Suppressor macrophage (primary cell): ENCODE results near the gene PLXNB3.

ENCODE experiments used
- DNase-seq, 4 experiments: peaks; one replicate each; pipeline ENCODE4 v3.0.0-alpha.2; 2020 to 2022

Gene PLXNB3

DNA sequence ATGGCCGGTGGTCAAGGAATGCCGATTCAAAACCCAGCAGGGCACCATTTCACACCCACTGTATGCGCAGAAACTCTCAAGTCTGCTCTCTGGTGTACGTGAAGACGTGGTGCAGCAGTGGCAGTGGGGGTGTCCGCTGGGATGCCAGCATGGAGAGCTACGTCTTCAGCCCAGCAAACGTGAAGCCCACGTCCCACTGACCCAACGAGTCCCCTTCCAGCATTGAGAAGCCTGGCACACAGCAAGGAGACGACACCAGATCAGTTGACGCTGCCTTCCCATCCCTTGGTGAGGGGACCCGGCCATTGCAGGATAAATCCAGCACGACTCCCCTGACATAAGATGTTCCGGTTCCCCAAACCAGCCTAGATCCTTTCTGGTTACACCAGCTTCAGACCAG, 2.2 kb upstream of the PLXNB3 start:
- no peak for DNase-seq

DNA sequence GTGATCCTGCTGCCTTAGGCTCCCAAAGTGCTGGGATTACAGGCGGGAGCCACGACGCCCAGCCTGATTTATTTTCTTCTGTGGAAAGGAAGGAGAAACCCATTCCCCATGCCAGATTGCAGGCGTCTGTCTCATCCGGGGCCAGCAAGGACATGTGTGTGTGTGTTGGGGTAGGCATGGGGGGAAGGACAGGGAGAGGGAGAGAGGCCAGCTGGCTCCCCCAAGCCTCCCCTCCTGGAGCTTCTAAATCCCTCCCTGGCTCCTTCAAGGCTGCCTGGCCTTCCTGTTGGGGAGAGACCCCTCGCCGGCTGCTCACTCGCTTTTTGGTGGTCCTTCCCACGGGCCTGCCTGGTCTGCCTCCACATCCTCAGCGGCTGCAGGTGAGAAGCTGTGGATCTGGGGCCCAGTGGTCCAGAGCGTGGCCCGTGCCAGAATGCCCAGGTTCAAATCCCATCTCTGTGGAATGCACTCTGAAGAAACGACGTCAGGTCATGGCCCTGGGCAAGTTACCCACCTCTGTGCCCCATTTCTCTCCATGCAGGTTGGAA, 1.3 kb upstream of the PLXNB3 start:
- no peak for DNase-seq

DNA sequence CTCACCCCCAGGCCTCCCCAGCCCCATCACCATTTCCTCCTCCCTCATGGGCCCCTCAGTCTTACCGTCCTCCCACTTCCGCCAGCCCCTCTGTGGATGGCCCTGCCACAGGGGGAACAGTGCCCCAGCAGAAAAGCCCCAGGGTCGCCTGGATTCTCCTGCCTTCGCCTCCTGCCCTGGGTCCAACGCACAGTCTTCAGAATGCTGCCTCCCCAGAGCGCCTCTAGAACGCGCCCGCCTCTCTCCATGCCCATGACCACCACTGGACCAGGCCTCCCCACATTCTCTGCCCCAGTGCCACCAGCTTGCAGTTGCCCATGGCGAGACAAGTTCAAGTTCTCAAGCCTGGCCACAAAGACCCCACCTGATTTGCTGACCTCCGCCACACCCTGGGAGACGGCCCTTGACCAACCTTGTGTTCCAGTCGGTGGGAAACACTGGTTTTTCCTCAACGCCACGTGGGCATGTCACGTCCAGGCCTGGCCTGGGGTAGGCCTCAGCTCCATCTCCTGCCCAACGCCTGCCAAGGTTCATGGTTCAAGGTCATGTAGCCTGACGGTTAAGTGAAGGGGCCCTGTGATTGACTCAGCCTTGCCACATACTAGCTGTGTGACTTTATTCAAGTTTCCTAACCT, 634 bp upstream of the PLXNB3 start:
- DNase-seq: no peak

DNA sequence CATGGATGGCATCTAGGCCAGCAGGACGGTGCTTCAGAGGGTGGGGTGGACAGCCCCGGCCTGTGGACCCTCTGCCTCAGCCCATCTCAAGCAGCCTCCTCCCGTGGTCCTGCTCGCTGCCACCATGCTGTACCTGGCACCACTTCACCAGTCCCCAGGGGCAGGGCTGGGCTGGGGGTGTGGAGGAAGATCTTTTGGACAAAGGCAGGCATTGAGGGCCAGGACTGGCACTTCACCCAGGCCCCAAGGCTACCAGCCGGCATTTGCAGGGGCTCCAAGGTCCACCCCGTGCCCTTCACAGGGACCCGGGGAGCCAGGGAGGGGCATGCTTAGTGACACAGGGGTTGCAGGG, 713 bp downstream of the PLXNB3 start:
- no peak for DNase-seq

DNA sequence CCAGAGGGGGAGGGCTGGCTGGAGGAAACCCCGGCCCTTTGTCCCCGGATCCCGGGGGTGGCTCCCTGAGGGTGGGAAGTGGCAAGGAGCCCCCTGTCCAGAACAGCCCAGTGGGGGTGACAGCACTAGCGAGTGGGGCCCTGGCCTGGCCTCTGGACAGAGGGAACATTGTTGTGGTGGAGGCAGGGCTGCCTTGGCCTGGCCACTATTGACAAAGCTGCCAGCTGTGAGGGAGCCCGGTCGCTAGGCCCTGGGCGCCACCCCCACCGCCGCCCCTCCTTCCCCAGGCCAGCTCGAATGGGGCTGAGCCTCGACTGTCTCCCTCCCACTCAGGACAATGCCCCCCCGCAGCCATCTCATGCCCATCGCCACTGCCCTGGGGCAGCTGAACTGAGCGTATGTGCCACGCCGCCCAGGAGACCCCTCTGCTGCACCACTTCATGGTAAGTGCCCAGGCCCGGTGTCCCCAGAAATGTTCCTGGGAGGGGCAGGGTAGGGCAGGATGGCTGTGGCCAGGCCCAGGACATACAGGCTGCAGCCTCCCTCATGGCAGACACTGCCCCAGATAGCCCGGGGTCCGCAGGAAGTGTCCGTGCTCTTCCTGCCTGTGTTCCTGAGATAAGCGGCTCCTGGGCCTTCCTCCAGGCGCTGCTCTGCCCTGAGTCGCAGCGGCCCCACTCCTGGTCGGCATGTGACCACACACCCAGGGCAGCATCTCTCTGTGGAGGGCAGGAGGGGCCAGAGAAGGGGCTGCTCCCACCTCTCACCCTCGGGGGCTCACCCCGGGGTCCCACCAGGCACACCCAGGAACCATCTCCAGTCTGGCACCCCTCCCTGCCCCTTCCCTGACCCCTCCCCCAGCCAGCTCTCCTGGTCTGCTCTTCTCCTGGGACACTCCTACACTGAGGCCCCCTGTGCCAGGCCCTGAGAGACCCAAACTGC, 1.4 kb downstream of the PLXNB3 start:
- peak in 1 of 4 experiments; percentile 6 for DNase-seq

DNA sequence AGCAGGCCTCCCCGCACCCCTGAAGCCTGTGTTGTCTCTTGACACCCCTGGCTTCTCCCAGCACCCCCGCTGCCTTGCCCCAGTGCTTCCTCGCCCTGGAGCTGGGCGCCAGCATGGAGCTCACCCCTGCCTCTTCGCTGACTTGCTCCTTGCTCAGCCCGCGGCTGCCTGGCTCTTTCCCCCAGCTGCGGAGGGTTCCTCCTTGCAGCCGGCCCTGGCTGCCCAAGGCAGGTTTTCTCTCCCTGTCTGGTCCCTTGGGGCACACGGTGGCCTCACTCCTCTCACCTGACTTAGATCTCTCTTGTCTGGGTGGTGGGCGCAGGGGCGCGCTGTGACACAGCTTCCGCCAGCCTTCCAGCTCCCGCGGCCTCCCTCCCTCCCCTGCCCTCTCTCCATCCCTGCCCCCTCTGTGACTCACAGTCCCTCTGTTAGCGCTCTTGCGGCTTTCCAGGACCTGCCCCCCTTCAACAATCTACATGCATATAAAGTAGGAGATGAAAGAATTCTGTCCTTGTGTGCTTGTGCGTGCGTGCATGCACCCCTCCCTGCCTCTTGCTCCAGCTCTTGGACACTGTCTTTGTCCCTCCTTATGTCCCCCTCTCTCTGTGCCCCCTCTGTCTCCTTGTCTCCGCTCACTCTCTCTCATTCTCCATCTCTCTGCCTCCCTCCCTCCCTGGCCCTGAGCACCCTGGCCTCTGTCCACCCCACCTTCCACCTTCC, 2.2 kb downstream of the PLXNB3 start:
- peak; percentile 26 to 65 (median 50) for DNase-seq

DNA sequence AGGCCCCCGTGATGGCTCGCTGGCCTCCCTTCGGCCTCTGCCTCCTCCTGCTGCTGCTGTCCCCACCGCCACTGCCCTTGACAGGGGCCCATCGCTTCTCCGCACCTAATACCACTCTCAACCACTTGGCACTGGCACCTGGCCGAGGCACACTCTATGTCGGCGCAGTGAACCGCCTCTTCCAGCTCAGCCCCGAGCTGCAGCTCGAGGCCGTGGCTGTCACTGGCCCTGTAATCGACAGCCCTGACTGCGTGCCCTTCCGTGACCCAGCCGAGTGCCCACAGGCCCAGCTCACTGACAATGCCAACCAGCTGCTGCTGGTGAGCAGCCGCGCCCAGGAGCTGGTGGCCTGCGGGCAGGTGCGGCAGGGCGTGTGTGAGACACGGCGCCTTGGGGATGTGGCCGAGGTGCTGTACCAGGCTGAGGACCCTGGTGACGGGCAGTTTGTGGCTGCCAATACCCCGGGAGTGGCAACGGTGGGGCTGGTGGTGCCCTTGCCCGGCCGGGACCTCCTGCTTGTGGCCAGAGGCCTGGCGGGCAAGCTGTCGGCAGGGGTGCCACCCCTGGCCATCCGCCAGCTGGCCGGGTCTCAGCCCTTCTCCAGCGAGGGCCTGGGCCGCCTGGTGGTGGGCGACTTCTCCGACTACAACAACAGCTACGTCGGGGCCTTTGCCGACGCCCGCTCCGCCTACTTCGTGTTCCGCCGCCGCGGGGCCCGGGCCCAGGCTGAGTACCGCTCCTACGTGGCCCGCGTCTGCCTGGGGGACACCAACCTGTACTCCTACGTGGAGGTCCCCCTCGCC, 3.0 kb downstream of the PLXNB3 start:
- DNase-seq: no peak

DNA sequence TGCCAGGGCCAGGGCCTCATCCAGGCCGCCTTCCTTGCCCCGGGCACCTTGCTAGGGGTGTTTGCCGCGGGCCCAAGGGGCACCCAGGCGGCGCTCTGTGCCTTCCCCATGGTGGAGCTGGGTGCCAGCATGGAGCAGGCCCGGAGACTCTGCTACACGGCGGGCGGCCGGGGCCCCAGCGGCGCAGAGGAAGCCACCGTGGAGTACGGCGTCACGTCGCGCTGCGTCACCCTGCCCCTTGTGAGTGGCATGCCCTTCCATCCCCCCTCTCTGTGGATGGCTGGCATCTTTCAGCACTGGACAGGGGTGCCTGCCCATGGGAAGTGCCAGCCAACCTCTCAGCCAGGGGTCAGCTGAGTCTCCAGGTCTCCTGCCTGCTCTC, 3.6 kb downstream of the PLXNB3 start:
- DNase-seq: no peak

DNA sequence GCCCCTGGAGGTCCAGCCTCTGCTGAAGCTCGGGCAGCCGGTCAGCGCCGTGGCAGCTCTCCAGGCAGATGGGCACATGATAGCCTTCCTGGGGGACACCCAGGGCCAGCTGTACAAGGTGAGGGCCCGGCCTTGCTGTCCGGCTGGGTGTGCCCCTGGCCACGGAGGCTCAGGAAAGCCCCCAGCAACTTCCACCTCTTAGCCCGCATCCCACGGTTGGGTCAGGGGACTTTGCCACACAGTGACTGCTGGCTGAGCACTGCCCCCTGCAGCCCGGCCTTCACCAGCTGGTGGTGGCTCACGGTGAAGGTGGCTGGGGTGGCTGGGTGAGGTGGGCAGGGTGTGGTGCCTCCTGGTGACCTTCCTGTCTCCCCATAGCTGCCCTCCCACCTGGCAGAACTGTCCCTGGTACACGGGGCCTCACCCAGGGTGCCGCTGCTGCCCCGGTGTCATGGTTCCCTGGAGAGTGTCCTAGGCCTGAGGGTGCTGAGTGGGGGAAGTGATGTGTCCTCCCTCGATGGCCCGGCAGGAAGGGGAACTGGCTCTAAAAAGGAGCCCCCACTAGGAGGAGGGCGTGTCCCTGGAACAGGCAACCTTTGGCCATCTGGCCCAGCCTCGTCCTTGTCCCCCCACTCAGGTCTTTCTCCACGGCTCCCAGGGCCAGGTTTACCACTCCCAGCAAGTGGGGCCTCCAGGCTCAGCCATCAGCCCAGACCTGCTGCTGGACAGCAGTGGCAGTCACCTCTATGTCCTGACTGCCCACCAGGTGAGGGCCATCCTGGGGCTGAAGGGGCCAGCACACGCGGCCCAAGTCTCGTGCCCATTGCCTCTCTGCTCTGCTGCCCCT, 4.5 kb downstream of the PLXNB3 start:
- DNase-seq: peak in 1 of 4 experiments; percentile 21

DNA sequence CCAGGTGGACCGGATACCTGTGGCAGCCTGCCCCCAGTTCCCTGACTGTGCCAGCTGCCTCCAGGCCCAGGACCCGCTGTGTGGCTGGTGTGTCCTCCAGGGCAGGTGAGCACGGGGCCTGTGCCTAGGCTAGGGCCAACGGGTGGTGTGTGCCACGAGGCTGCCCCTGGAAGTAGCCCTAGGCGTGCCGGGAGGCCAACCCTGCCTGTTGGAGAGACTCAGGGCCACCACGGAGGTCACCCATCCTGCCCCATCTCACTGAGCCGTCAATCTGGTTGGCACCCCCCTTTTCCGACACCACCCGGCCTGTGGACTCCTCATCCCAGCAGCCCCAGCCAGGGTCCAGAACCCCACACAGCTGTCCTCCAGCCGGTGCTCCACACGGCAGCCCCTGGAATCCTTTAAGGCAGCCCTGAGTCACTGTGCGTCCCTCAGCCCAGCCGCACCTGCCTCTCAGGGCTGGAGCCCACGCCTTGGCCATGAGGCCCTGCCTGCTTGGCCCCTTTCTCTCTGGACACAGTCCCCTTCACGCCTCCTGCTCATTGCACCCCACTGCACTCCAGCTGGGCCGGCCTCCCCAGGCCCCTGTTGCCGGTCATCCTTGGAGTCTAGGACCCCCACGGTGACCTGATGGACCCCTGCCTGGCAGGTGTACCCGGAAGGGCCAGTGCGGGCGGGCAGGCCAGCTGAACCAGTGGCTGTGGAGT, 5.3 kb downstream of the PLXNB3 start:
- no peak for DNase-seq

DNA sequence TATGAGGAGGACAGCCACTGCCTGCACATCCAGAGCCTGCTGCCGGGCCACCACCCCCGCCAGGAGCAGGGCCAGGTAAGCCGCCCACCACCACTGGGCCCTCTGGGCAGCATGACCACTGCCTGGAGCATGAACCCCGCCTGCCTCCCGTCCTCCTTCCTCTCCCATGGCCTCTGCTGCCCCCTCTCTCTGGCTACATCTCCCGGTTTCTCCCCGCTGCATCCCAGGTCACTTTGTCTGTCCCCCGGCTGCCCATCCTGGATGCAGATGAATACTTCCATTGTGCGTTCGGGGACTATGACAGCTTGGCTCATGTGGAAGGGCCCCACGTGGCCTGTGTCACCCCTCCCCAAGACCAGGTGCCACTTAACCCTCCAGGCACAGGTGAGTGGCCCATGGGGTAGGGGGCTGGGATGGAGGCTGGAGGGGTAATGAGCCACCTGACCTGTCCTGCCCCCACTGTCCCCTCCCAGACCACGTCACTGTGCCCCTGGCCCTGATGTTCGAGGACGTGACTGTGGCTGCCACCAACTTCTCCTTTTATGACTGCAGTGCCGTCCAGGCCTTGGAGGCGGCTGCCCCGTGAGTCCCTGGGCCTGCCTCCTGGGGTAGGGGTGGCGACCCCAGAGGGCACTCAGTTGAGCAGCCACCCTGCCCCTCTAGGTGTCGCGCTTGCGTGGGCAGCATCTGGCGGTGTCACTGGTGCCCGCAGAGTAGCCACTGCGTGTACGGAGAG, 6.0 kb downstream of the PLXNB3 start:
- DNase-seq: peak in 3 of 4 experiments; percentile 6 to 23 (median 14)

DNA sequence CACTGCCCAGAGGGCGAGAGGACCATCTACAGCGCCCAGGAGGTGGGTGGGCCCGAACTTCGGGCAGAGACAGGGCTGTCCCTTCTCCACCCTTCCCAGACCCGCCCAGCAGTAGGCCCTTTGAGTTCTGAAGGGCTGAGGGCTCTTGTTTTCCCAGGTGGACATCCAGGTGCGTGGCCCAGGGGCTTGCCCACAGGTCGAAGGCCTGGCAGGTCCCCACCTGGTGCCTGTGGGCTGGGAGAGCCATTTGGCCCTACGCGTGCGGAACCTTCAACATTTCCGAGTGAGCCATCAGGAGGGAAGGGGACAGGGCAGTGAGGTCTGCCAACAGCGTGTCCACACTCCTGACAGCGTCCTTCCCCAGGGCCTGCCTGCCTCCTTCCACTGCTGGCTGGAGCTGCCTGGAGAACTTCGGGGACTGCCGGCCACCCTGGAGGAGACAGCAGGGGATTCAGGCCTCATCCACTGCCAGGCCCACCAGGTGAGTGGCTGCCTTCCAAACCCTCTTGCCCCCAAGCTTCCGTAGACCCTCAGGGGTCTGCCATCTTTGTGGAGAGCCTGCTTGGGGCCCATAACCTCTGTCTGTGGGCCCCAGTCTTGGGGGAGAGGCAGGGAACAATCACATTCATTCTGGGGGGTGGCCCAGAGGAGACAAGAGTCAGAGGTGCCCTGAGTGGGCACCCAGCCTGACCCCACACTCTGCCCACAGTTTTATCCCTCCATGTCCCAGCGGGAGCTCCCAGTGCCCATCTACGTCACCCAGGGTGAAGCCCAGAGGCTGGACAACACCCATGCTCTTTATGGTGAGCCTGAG, 6.8 kb downstream of the PLXNB3 start:
- no peak for DNase-seq

DNA sequence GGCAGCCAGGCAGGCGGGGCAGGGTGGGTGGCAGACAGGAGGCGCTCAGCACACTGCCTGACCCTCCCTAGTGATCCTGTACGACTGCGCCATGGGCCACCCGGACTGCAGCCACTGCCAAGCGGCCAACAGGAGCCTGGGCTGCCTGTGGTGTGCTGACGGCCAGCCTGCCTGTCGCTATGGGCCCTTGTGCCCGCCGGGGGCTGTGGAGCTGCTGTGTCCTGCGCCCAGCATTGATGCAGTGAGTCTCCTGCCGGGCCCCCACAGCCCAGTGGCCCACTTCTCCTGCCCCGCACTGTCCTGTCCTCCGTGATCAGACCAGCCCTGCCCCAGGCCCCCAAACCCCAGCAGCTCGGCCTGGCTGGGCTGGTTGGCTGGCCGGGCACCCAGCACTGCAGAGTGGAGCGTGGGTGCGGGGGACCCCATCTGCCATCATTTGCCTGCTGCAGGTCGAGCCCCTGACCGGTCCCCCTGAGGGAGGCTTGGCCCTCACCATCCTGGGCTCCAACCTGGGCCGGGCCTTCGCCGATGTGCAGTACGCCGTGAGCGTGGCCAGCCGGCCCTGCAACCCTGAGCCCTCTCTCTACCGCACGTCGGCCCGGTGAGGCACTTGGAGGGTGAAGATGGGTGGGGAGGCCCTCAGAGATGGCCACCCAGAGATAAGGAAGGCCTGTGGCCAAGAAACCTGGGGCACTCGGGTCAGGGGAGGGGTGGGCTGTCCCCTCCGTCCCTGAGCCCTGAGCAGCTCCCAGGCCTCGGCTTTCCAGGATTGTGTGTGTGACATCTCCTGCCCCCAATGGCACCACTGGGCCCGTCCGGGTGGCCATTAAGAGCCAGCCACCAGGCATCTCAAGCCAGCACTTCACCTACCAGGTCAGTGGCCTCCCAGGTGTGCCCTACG, 7.6 kb downstream of the PLXNB3 start:
- DNase-seq: no peak

DNA sequence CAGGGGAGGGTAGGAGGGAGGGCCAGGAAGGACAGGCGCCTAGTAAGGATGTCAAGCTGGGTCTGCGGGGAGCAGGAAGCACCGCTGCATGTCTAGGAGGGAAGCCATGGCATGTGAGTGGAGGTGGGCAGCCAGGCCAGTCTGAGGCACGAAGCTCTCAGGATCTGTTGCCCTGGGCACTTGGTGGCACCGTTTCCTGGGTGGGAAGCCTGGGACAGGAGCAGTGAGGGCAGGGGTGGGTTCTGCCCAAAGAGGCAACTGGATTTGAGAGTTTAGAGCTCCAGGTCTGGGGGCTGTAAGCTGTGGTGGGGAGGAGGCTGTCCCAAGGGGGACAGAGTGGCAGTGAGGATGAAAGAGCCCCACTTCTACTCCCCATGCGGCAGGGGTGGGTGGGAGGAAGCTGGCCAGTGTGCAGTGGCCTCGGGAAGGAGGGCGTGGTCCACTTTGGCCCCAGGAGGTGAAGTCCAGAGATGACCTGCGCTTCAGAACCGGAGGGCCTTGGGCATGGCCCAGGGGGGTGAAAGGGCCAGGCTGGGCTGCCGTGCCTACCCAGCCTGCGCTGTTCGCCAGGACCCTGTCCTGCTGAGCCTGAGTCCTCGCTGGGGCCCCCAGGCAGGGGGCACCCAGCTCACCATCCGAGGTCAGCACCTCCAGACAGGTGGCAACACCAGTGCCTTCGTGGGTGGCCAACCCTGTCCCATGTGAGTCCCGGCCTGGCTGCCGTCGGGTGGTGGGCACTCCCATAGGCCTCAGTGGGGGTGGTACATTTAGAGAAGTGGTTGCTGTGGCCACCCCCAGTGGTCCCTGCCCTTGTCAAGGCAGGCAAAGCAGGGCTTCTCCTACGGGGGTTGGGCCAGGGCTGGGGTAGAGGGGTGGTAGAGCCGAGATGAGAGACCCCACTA, 8.5 kb downstream of the PLXNB3 start:
- DNase-seq: no peak

DNA sequence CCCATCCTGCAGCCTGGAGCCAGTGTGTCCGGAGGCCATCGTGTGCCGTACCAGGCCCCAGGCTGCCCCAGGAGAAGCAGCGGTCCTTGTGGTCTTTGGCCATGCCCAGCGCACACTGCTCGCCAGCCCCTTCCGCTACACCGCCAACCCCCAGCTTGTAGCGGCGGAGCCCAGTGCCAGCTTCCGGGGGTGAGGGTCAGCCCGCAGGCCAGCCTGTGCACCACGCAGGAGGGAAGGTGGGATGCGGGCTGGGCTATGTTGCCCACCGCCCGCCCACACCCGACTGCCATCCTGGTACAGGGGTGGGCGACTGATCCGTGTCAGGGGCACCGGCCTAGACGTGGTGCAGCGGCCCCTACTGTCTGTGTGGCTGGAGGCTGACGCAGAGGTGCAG, 9.2 kb downstream of the PLXNB3 start:
- no peak for DNase-seq

DNA sequence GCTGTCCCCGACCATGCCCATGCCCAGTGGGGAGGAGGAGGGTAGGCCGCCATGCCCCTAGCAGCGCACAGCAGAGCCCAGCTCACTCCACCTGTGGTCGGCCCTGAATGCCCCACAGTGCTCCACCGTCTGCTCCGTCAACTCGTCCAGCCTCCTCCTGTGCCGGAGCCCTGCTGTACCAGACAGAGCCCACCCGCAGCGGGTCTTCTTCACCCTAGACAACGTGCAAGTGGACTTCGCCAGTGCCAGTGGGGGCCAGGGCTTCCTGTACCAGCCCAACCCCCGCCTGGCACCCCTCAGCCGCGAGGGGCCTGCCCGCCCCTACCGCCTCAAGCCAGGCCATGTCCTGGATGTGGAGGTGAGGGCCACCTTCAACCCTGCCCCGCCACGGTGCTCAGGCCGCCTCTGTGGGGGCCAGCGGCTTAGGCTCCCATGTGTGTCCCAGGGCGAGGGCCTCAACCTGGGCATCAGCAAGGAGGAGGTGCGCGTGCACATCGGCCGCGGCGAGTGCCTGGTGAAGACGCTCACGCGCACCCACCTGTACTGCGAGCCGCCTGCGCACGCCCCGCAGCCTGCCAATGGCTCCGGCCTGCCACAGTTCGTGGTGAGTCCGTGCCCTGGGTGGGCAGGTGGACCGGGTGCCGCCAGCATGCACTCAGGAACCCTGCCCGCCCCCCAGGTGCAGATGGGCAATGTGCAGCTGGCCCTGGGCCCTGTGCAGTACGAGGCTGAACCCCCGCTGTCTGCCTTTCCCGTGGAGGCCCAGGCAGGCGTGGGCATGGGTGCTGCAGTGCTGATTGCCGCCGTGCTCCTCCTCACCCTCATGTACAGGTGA, 9.9 kb downstream of the PLXNB3 start:
- DNase-seq: no peak
